HG03060 (cell line): ENCODE data around the gene CCNT2.
"Not testable (repeated sequence)": the region's sequence is repeated elsewhere in the genome, so short reads cannot be mapped to it uniquely, and the experiment has no call there.

Experiments used
- ATAC-seq: cut with Tn5 transposase; IDR thresholded peaks from one replicate; pipeline ENCODE4 v1.9.1; 2021; ENCODE audit warnings: low read depth, moderate number of reproducible peaks; ENCODE audit not compliant: unreplicated experiment

Gene CCNT2

GRCh38 chr2:134917888-134918525, 615 bp upstream of the CCNT2 start:
- ATAC-seq = peak; percentile 68

- no peak for ATAC-seq
These were observed 954 bp downstream of the CCNT2 start for GRCh38 chr2:134919341-134920210.

- no peak for ATAC-seq
These were observed 6.3 kb downstream of the CCNT2 start for GRCh38 chr2:134924912-134925311.

DNA sequence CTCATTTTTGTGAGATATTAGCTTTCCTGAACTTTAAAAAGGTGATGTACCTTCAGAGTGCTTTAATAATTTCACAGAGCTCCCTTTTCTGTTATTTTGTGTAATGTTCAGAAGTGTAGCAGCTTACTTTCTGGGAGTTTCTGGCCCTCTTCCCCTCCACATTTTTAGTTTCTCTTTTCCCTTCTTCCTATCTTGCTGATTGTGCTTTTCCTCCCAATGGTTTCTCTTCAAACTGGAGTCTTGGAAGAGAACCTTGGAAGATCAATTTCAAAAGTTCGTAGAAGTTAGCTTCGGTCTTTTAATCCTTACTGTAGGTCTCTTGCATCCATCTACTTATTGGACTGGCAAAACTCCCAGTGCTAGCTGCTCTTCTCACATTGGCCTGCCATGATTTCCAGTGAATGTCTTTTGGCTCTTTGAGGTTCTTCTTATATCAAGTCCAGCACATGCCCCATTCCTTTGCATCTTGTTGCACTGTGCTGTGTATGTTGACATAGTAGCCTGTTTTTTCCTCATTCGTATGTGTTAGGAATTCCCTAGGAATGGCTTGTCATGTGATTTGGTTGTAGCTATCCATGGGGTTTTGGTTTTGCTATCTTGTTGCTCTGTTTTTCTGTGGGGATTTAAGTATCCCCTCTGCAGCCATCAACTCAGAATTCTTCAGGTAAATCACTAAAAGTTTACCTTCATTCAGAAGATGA, 7.8 kb downstream of the CCNT2 start:
- no peak for ATAC-seq

- ATAC-seq = no peak
These were observed 8.6 kb downstream of the CCNT2 start for GRCh38 chr2:134927195-134927594.

DNA sequence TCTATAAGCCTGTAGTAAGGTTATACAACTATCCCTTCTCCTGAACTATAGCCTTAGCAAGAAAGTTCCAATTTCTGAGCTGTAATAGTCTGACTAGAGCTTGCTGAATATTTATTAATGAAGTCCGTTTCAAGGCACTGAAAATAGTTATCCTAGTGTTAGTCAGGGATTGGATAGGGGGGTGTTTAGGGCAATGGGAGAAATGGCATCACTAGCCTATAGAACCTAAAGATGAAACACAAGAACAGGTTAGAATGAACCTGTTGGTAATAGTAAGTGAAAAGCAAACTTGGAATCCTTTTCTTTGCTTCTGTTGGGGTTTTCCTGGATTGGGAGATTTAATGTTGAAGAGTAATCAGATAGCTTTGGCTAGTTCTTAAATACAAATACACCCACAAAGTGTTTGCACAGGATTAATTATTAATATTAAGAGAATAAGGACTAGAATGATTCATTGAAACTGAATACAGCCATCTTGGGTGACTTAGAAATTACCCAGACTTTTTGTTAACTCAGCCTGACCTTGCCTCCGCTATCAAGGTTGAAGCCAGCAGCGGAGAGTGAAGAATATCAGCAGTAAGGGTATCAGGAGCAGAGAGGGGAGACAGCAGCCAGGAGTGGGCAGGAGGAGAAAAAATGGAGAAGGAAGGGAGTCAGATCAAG, 14.4 kb downstream of the CCNT2 start:
- ATAC-seq = no peak

DNA sequence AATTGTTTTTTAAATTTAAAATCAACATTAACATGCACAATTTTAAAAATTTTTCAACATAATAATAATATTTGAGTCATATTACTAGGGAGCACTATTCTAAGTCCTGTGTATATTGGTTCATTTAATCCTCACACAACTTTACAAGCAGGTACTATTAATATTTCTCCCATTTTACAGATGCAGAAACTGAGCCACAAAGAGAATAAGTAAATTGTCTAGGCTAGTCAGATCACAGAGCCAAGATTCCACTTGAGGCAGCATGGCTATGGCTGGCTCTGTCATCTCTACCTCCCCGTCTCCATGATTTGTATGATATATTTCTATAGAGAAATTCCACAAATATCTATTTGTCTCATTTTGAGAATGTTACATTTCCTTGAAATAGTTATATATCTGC, 15.1 kb downstream of the CCNT2 start:
- no peak for ATAC-seq

GRCh38 chr2:134934150-134934549, 15.5 kb downstream of the CCNT2 start:
- no peak for ATAC-seq

GRCh38 chr2:134934641-134935040, 16.0 kb downstream of the CCNT2 start:
- ATAC-seq = no peak

GRCh38 chr2:134936691-134937090, 18.1 kb downstream of the CCNT2 start:
- no peak for ATAC-seq

DNA sequence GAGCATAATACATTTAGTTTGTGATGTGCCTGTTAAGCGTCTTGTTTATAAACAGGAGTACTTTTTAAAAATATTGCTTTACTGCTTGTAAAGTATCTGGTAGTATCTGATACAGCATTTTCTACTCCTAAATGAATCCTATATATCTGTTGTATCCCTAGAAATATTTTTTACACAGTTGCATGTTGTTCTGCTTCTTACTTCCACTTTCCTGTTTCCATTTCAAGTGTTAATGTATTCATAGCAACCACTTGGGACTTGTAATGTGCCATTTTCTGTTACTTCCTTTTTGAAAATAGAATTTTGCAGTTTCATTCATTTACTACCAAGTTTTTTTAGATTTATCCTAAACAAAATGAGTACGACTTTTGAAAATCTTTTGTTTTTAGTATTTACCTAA, 24.9 kb downstream of the CCNT2 start:
- peak; percentile 84 for ATAC-seq

- ATAC-seq = no peak
These were observed 26.4 kb downstream of the CCNT2 start for GRCh38 chr2:134944975-134945374.

- no peak for ATAC-seq
These were observed 27.5 kb downstream of the CCNT2 start for GRCh38 chr2:134946073-134946472.

- no peak for ATAC-seq
These were observed 31.5 kb downstream of the CCNT2 start for GRCh38 chr2:134949981-134950708.

DNA sequence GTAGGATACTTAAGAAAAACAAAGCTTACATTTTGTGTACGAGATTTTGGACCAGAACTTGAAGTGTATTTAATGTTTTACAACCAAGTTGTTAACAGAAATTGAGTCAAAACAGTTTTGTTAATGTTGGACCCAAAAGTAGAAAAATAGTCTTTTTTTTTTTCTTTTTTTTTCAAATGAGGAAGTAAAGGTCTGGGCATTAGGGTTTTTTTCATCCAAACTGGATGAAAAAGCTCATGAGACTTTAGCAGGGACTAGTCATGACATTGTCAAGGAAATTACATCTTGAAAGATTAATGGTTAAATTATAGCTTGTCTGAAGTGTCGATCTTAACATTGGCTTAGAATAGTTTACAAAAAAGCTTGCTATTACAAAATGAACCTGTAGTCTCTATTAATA, 32.3 kb downstream of the CCNT2 start:
- no peak for ATAC-seq

- no peak for ATAC-seq
These were observed 34.0 kb downstream of the CCNT2 start for GRCh38 chr2:134952608-134953007.

- no peak for ATAC-seq
These were observed 35.4 kb downstream of the CCNT2 start for GRCh38 chr2:134954065-134954464.

DNA sequence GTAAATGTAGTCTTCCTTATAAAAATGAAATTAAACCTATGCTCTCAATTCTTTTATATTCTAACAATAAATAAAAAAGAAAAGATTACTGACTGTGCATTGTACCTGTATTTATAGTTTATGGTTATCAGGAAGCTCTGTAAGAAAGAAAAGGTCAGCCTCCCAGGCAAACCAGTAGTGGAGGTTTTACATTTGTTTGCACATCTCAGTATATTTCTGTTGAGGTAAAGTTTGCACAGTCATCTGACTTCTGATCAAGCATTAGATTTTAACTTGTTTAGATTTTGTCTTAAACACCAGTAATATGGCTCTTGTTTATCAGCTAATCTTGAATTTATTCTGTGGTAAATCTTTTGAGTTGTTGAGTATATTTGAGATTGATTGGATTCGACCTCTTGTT, 37.1 kb downstream of the CCNT2 start:
- ATAC-seq = no peak

DNA sequence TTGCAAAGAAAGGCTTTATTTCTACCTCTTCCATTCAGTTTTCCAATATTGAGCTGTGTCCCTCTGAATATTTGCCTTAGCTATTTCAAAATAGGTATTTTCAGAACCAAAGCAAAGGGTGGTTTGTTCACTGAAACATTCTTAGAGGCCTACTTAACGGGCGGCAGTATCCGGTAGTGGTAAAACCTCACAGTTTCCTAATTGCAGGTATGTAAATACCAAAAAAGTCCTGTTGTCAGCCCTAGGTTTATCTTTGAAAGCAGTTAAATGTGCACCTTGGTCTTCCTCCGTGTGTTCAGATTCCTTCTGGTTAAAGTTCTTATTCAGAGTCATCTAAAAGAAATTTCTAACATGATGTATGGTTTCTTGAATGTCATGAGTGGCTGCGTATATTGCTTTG, 38.9 kb downstream of the CCNT2 start:
- ATAC-seq = no peak

DNA sequence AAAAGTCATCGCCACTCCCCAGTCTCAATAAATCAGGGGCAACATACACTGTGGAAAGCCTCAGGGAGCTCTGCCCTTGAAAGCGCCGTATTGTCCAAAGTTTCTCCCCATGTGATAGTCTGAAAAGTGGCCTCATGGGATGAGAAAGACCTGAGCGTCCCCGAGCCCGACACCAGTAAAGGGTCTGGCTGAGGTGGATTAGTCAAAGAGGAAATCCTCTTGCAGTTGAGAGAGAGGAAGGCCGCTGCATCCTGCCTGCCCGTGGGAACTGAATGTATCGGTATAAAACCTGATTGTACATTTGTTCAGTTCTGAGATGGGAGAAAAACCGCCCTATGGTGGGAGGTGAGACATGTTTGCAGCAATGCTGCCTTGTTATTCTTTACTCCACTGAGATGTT, 48.5 kb downstream of the CCNT2 start:
- ATAC-seq = not testable (repeated sequence)
